Gastrocnemius medialis (tissue), 4 donors: ENCODE results near the gene IL18R1.

Experiments
- CTCF ChIP-seq, 5 experiments: fragments of 450-650 bp in 3 of 5; fragments of 200-600 bp in 2 of 5; sonication (generic) in 2 of 5; IDR thresholded peaks in 4 of 5; conservative IDR thresholded peaks in 1 of 5; 1 replicate in 4 of 5; 2 replicates in 1 of 5; pipeline ENCODE4 v1.5.1; 2016 to 2019; ENCODE audit warnings: antibody characterized with exemption in 5 of 5, mild to moderate bottlenecking in 3 of 5, moderate library complexity in 3 of 5
- POLR2A ChIP-seq, 2 donors: fragments of 450-650 bp; IDR thresholded peaks; one replicate each; pipeline ENCODE4 v1.6.1; 2017; ENCODE audit warnings: antibody characterized with exemption in 2 of 2, mild to moderate bottlenecking in 2 of 2, moderate library complexity in 2 of 2

- TF ChIP-seq CTCF (IDR thresholded peaks at IDR 0.05 in 4 of 5, conservative IDR thresholded peaks at IDR 0.05 in 1 of 5) (no peak), POLR2A (IDR thresholded peaks at IDR 0.05) (no peak)
Observed at GRCh38 chr2:102432386-102432785, 76.8 kb downstream of the IL18R1 start.
